K562 (cell line): ENCODE data around the gene ERLEC1. TPM values are rescaled to one million over a fixed set of nuclear protein-coding genes. Genes with fewer than 3 reads are reported as not detected.

ENCODE experiments used
- ATF3 ChIP-seq, 2 experiments: fragments of 450-650 bp in 1 of 2; sonication (generic) in 1 of 2; formaldehyde crosslinking in 1 of 2; IDR thresholded peaks in 1 of 2; conservative IDR thresholded peaks in 1 of 2; 2 replicates each; pipeline versions ENCODE4 v1.6.1 to v1.8.1; 2016 to 2023; ENCODE audit warnings: mild to moderate bottlenecking in 2 of 2, moderate library complexity in 2 of 2, inconsistent platforms in 1 of 2, missing genetic modification reagents in 1 of 2
- E2F6 ChIP-seq, 2 experiments: IDR thresholded peaks; 2 replicates each; pipeline ENCODE4 v1.6.1; 2011; ENCODE audit warnings: borderline replicate concordance in 1 of 2, control low read depth in 1 of 2, low read depth in 1 of 2, low read length in 1 of 2, mild to moderate bottlenecking in 1 of 2, mixed read lengths in 1 of 2, moderate library complexity in 1 of 2; ENCODE audit not compliant: insufficient read depth in 1 of 2, insufficient read length in 1 of 2, poor library complexity in 1 of 2, severe bottlenecking in 1 of 2; ENCODE audit errors: extremely low read depth in 1 of 2
- FOXP1 ChIP-seq: sonication (generic); formaldehyde crosslinking; IDR thresholded peaks from 2 replicates; pipeline ENCODE4 v1.8.0; 2022; ENCODE audit warnings: mild to moderate bottlenecking, missing genetic modification reagents
- MTA3 ChIP-seq: fragments of 450-650 bp; formaldehyde crosslinking; IDR thresholded peaks from 2 replicates; pipeline ENCODE4 v1.6.1; 2017; ENCODE audit warnings: mild to moderate bottlenecking, borderline replicate concordance
- NBN ChIP-seq: fragments of 450-650 bp; IDR thresholded peaks from 2 replicates; pipeline ENCODE4 v1.6.1; 2016; ENCODE audit warnings: low read depth, mild to moderate bottlenecking
- RBFOX2 ChIP-seq: fragments of 200-400 bp; formaldehyde crosslinking; IDR thresholded peaks from 2 replicates; pipeline ENCODE4 v1.6.1; 2017; ENCODE audit warnings: low read depth, mild to moderate bottlenecking, low read length, moderate library complexity
- RCOR1 ChIP-seq, 2 experiments: IDR thresholded peaks; 2 replicates each; pipeline ENCODE4 v1.6.1; 2012; ENCODE audit warnings: low read depth in 2 of 2, low read length in 2 of 2, borderline replicate concordance in 1 of 2, improper control_type of control experiment in 1 of 2
- polyA plus RNA-seq, 8 experiments: library from polyadenylated mRNA; depleted of rRNA in 4 of 8; stranded (reverse) in 5 of 8; unstranded in 3 of 8; fragments of >200 nt; fragmentation: Nextera tagmentation in 2 of 8; fragmentation: Illumina TruSeq in 1 of 8; extraction: Ambion mirVana in 2 of 8; extraction: Trizol in 1 of 8; gene quantifications; 2 replicates each; pipeline versions ENCODE4 v1.2.1 to v1.2.3, GENCODE V29; 2011 to 2014; ENCODE audit warnings: inconsistent platforms in 1 of 8, missing spikeins in 1 of 8
- total RNA-seq, 7 experiments: library from RNA; depleted of rRNA in 6 of 7; stranded (reverse); fragments of >200 nt in 6 of 7; fragmentation: Illumina TruSeq in 2 of 7; extraction: Trizol in 2 of 7; gene quantifications; 2 replicates each; pipeline versions ENCODE4 v1.2.1 to v1.2.3, GENCODE V29; 2011 to 2021; ENCODE audit warnings: low replicate concordance in 1 of 7
- TF ChIP-seq, protein P1 (sequence below): fragments of 450-650 bp; IDR thresholded peaks from 2 replicates; pipeline ENCODE4 v1.6.1; 2016; ENCODE audit warnings: mild to moderate bottlenecking, moderate library complexity

The ERLEC1 gene
- total and polyA plus RNA-seq, 9 of the 15 experiments (the other 6 are each of a cell fraction or from before 2014, with no cell fraction given), result 12.0 to 41.6 (median 30.6) TPM

DNA sequence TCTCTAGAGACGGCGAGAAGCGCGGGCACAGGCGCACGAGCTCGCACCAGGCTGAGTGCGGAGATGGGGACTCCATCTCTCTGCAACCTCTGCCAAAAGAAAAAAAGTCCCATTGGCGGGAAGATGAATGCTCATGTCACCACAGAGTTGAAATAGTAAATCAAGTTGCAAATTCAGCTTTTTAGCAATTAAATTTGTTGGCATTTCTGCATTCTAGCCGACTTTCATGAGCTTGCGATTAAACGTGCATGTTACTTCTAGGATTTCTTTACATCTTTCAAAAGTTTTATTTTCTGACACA, 18.7 kb upstream of the ERLEC1 start (continued):
- TF ChIP-seq, protein P1, sequence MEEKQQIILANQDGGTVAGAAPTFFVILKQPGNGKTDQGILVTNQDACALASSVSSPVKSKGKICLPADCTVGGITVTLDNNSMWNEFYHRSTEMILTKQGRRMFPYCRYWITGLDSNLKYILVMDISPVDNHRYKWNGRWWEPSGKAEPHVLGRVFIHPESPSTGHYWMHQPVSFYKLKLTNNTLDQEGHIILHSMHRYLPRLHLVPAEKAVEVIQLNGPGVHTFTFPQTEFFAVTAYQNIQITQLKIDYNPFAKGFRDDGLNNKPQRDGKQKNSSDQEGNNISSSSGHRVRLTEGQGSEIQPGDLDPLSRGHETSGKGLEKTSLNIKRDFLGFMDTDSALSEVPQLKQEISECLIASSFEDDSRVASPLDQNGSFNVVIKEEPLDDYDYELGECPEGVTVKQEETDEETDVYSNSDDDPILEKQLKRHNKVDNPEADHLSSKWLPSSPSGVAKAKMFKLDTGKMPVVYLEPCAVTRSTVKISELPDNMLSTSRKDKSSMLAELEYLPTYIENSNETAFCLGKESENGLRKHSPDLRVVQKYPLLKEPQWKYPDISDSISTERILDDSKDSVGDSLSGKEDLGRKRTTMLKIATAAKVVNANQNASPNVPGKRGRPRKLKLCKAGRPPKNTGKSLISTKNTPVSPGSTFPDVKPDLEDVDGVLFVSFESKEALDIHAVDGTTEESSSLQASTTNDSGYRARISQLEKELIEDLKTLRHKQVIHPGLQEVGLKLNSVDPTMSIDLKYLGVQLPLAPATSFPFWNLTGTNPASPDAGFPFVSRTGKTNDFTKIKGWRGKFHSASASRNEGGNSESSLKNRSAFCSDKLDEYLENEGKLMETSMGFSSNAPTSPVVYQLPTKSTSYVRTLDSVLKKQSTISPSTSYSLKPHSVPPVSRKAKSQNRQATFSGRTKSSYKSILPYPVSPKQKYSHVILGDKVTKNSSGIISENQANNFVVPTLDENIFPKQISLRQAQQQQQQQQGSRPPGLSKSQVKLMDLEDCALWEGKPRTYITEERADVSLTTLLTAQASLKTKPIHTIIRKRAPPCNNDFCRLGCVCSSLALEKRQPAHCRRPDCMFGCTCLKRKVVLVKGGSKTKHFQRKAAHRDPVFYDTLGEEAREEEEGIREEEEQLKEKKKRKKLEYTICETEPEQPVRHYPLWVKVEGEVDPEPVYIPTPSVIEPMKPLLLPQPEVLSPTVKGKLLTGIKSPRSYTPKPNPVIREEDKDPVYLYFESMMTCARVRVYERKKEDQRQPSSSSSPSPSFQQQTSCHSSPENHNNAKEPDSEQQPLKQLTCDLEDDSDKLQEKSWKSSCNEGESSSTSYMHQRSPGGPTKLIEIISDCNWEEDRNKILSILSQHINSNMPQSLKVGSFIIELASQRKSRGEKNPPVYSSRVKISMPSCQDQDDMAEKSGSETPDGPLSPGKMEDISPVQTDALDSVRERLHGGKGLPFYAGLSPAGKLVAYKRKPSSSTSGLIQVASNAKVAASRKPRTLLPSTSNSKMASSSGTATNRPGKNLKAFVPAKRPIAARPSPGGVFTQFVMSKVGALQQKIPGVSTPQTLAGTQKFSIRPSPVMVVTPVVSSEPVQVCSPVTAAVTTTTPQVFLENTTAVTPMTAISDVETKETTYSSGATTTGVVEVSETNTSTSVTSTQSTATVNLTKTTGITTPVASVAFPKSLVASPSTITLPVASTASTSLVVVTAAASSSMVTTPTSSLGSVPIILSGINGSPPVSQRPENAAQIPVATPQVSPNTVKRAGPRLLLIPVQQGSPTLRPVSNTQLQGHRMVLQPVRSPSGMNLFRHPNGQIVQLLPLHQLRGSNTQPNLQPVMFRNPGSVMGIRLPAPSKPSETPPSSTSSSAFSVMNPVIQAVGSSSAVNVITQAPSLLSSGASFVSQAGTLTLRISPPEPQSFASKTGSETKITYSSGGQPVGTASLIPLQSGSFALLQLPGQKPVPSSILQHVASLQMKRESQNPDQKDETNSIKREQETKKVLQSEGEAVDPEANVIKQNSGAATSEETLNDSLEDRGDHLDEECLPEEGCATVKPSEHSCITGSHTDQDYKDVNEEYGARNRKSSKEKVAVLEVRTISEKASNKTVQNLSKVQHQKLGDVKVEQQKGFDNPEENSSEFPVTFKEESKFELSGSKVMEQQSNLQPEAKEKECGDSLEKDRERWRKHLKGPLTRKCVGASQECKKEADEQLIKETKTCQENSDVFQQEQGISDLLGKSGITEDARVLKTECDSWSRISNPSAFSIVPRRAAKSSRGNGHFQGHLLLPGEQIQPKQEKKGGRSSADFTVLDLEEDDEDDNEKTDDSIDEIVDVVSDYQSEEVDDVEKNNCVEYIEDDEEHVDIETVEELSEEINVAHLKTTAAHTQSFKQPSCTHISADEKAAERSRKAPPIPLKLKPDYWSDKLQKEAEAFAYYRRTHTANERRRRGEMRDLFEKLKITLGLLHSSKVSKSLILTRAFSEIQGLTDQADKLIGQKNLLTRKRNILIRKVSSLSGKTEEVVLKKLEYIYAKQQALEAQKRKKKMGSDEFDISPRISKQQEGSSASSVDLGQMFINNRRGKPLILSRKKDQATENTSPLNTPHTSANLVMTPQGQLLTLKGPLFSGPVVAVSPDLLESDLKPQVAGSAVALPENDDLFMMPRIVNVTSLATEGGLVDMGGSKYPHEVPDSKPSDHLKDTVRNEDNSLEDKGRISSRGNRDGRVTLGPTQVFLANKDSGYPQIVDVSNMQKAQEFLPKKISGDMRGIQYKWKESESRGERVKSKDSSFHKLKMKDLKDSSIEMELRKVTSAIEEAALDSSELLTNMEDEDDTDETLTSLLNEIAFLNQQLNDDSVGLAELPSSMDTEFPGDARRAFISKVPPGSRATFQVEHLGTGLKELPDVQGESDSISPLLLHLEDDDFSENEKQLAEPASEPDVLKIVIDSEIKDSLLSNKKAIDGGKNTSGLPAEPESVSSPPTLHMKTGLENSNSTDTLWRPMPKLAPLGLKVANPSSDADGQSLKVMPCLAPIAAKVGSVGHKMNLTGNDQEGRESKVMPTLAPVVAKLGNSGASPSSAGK, result peak; percentile 1; the same call in 1 of the 2 replicates
- no peak for TF ChIP-seq NBN
- TF ChIP-seq RBFOX2, result peak; percentile 7; the same call in 1 of the 2 replicates
- no peak for TF ChIP-seq ATF3 (IDR thresholded peaks at IDR 0.05)
- no peak for TF ChIP-seq ATF3 (CRISPR knock-in tag; conservative IDR thresholded peaks at IDR 0.05)
- TF ChIP-seq E2F6 (IDR thresholded peaks at IDR 0.05; ENCODE audit: borderline replicate concordance in 1 of 2, extremely low read depth in 1 of 2, insufficient read depth in 1 of 2, insufficient read length in 1 of 2, low read depth in 1 of 2, low read length in 1 of 2, poor library complexity in 1 of 2, severe bottlenecking in 1 of 2), result peak in 1 of 2 experiments; percentile 60
- TF ChIP-seq MTA3, result no peak
- TF ChIP-seq FOXP1 (CRISPR knock-in tag), result 0 out of 2 replicates have a peak, but pooled peaks have one; percentile 64
- 0 out of 4 replicates have a peak, but pooled peaks of 1 of the 2 experiments have one; percentile 17 for TF ChIP-seq RCOR1 (IDR thresholded peaks at IDR 0.05; ENCODE audit: borderline replicate concordance in 1 of 2, low read depth in 2 of 2, low read length in 2 of 2)
